D721Med (cell line): ENCODE data around the gene VCAN.

ENCODE experiments used
- DNase-seq: peaks from one replicate; pipeline ENCODE4 v3.0.0; 2011; ENCODE audit warnings: low spot score; ENCODE audit not compliant: insufficient read length
- FAIRE-seq: peaks from 2 replicates; lab custom pipeline; 2011; peaks lifted over from hg19 to GRCh38; lab: Jason Lieb, UNC
- CTCF ChIP-seq: IDR thresholded peaks from 2 replicates; pipeline ENCODE4 v1.5.1; 2012; ENCODE audit warnings: mild to moderate bottlenecking, control low read depth; ENCODE audit not compliant: insufficient read depth; ENCODE audit errors: missing control alignments

VCAN gene

GRCh38 chr5:83446253-83446947 lies 25.1 kb upstream of the VCAN start:
- TF ChIP-seq CTCF: no peak
- FAIRE-seq: no peak
- DNase-seq: no peak

GRCh38 chr5:83447533-83447932 lies 24.0 kb upstream of the VCAN start:
- no peak for TF ChIP-seq CTCF
- no peak for FAIRE-seq
- DNase-seq: no peak

DNA sequence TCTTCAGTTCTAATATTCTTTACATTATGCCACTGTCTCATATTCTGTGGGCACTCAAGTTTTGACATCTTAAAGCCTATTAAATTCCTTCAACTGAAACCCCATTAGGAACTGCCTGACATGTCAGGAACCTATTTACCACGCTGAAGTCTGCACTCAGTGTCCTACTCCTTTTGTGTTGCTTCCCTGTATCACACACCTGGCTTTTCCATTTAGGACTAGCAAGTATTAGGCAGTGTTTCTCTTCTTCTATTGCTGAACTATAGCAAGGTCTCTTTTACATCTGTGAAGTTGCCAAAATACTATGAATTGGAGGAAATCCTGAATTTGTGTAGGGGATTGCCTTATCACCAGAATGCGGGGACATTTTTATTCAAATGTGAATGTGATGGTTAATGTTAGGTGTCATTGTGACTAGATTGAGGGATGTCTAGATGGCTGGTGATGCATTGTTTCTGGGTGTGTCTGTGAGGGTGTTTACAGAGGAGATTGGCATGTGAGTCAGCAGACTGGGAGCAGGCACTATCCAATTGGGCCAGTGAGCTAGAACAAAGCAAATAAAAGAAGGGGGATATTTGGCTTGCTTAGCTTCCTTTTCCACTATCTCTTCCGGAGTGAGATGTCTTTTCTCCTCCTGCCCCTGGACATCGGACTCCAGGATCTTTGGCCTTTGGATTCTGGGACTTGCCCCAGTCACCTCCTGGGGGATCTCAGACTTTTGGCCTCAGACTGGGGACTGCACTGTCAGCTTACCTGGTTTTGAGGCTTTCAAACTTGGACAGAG lies 21.2 kb upstream of the VCAN start:
- FAIRE-seq (no peak), DNase-seq (no peak)
- TF ChIP-seq CTCF: no peak

DNA sequence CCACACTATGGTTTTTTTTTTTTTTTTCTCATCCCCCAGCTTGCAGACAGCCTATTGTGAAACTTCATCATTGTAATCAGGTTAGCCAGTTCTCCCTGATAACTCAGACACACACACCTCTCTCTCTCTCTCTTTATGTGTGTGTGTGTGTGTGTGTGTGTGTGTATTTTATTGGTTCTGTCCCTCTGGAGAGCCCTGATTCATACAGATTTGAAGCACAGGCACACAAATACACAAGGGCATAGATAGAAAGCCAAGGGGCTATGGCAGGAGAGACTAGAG lies 20.6 kb upstream of the VCAN start:
- FAIRE-seq (no peak), DNase-seq (no peak)
- TF ChIP-seq CTCF: no peak

DNA sequence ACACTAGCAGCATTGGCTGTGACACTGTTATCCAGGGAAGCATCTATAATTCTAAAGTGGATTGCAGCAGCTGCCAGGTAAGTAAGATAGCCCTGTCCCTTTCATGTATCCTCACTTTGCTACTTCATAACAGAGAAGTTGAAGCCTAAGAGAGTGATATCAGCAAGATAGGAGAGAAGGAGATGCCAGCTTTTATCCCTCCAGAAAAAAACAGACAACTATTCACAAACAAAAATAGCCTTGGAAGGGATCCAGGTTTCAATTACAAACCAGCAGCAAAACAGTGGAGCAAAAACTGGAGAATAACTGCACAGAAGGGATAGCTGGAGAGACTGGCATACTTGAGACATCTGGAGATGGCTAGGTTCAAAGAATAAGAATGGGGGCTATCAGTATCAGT lies 19.6 kb upstream of the VCAN start:
- DNase-seq (no peak), FAIRE-seq (no peak)
- TF ChIP-seq CTCF: no peak

DNA sequence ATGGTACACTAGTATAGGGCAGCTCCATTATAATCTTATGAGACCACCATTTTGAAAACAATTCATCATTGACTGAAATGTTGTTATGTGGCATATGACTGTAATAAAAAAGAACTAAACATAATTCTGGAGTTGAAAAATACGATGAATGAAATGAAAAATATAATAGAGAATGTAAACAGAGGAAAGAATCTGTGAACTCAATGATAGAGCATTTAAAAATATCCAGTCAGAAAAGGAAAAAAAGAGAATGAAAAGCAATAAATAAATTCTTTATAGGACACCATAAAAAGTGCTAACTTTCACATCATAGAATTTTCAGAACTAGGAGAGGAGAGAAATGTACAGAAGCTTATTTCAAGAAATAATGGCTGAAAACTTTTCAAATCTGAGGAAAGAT lies 17.6 kb upstream of the VCAN start:
- no peak for TF ChIP-seq CTCF

DNA sequence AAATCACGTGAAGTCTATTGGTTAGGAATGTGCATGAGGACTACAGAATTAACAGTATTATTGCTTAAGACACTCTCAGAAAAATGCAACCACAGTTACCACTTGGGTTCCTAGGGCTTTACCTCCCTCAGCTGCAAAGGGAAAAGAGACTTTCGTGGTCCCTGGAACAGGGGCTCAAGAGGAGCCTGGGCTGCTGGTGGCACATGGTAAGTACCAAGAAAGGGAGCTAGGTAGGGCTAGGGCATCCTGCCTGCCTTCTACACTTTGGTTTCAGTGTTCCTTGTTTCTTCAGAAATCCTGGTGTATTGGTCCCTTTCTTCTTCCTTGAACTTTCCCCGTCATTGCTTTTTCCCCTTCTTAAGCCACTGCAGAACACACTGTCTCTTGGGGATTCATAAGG lies 7.3 kb upstream of the VCAN start:
- FAIRE-seq (no peak), DNase-seq (no peak)
- TF ChIP-seq CTCF: no peak

More for the DNA sequence above, 17.6 kb upstream of the VCAN start:
- peak; percentile 56 for FAIRE-seq
- DNase-seq: no peak
